HEK293T (cell line): ENCODE results near the gene GALNT12.

Experiments
- BHLHE40 ChIP-seq: fragments of 450-650 bp; IDR thresholded peaks from 2 replicates; pipeline ENCODE4 v1.6.1; 2016; ENCODE audit warnings: mild to moderate bottlenecking, moderate library complexity, borderline replicate concordance
- CTBP1 ChIP-seq: fragments of 450-650 bp; IDR thresholded peaks from 2 replicates; pipeline ENCODE4 v1.6.1; 2016; ENCODE audit warnings: borderline replicate concordance
- FOXA1 ChIP-seq: fragments of 450-650 bp; IDR thresholded peaks from 2 replicates; pipeline ENCODE4 v1.6.1; 2016; ENCODE audit warnings: mild to moderate bottlenecking
- FOXK2 ChIP-seq: fragments of 450-650 bp; IDR thresholded peaks from 2 replicates; pipeline ENCODE4 v1.6.1; 2016; ENCODE audit warnings: mild to moderate bottlenecking
- LEF1 ChIP-seq: fragments of 450-650 bp; IDR thresholded peaks from 2 replicates; pipeline ENCODE4 v1.6.1; 2017; ENCODE audit warnings: mild to moderate bottlenecking, borderline replicate concordance
- NFRKB ChIP-seq: fragments of 450-650 bp; IDR thresholded peaks from 2 replicates; pipeline ENCODE4 v1.6.1; 2016; ENCODE audit warnings: mild to moderate bottlenecking, moderate library complexity
- SP1 ChIP-seq: fragments of 450-650 bp; IDR thresholded peaks from 2 replicates; pipeline ENCODE4 v1.6.1; 2017
- TARDBP ChIP-seq: fragments of 450-650 bp; IDR thresholded peaks from 2 replicates; pipeline ENCODE4 v1.6.1; 2016
- ZNF384 ChIP-seq: fragments of 450-650 bp; IDR thresholded peaks from 2 replicates; pipeline ENCODE4 v1.6.1; 2016
- TF ChIP-seq, protein P1 (sequence below): fragments of 450-650 bp; IDR thresholded peaks from 2 replicates; pipeline ENCODE4 v1.6.1; 2016

DNA sequence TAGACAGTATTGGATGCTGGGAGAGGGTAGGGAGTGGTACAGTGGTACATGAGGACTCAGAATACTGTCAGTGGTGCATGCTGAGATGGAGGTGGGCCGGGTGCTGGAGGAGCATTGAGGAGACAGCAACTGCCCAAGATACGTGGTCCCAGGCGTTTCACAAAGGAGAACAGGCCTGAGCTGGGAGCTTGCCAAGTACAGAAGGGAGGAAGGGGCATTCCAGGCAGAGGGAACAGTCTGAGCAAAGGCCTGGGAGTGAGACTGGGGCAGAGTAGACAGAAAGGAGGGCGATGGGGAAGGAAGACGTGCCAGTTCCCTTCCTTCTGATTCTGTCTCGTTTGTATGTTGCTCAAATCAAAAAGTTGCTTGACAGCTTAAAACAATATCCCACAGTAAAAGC lies 15.2 kb downstream of the GALNT12 start:
- no peak for TF ChIP-seq FOXA1
- TF ChIP-seq LEF1 = no peak
- TF ChIP-seq FOXK2 = no peak
- no peak for TF ChIP-seq NFRKB
- no peak for TF ChIP-seq SP1
- no peak for TF ChIP-seq CTBP1
- no peak for TF ChIP-seq ZNF384
- no peak for TF ChIP-seq TARDBP
- no peak for TF ChIP-seq BHLHE40
- TF ChIP-seq, protein P1, sequence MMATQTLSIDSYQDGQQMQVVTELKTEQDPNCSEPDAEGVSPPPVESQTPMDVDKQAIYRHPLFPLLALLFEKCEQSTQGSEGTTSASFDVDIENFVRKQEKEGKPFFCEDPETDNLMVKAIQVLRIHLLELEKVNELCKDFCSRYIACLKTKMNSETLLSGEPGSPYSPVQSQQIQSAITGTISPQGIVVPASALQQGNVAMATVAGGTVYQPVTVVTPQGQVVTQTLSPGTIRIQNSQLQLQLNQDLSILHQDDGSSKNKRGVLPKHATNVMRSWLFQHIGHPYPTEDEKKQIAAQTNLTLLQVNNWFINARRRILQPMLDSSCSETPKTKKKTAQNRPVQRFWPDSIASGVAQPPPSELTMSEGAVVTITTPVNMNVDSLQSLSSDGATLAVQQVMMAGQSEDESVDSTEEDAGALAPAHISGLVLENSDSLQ = no peak
